Subcutaneous abdominal adipose tissue (tissue), 5 donors: ENCODE measurements around the gene UBE2O.

Experiments used
- H3K27ac ChIP-seq: one replicate; pipeline ENCODE4 v1.7.0; 2013; ENCODE audit warnings: low read depth, mild to moderate bottlenecking, inconsistent platforms, low read length, moderate library complexity
- H3K27me3 ChIP-seq, 5 donors: one replicate each; pipeline ENCODE4 v1.7.0; 2013; ENCODE audit warnings: low read length in 5 of 5, inconsistent platforms in 1 of 5; ENCODE audit not compliant: control insufficient read depth in 5 of 5, insufficient read depth in 4 of 5
- H3K36me3 ChIP-seq, 5 donors: one replicate each; pipeline ENCODE4 v1.7.0; 2013; ENCODE audit warnings: low read length in 5 of 5; ENCODE audit not compliant: control insufficient read depth in 5 of 5, insufficient read depth in 5 of 5
- H3K4me1 ChIP-seq, 5 donors: one replicate each; pipeline ENCODE4 v1.7.0; 2013; ENCODE audit warnings: low read length in 5 of 5, mild to moderate bottlenecking in 3 of 5, moderate library complexity in 1 of 5; ENCODE audit not compliant: control insufficient read depth in 5 of 5, insufficient read depth in 5 of 5
- H3K4me3 ChIP-seq, 5 donors: one replicate each; pipeline ENCODE4 v1.7.0; 2013; ENCODE audit warnings: low read length in 5 of 5, low read depth in 1 of 5
- H3K9ac ChIP-seq, 5 donors: one replicate each; pipeline ENCODE4 v1.7.0; 2013; ENCODE audit warnings: low read length in 5 of 5, mild to moderate bottlenecking in 4 of 5, moderate library complexity in 3 of 5
- H3K9me3 ChIP-seq, 5 donors: one replicate each; pipeline ENCODE4 v1.7.0; 2013; ENCODE audit warnings: low read length in 5 of 5; ENCODE audit not compliant: control insufficient read depth in 5 of 5
- donor health status: healthy.
- donor health status: healthy.
- donor health status: healthy.
- donor health status: healthy.
- donor health status: healthy.

The UBE2O gene

DNA sequence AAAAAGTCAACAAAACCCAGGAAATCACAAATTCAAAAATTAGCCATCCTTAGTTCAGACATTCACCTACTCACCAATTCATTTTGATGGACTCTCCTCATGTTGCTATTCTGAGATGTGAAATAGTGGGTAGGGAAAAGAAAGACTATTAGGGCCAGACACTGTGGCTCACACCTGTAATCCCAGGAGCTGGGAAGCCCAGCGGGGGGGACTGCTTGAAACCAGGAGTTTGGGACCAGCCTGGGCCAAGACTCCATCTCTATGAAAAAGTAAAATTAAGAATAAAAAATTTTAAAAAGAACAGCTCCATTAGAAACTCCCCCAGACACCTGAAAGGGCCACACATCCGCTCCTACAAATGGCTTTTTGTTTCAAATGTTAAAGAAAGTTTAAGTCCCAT is 21.4 kb downstream of the UBE2O start:
- no peak overlapping the region for H3K27ac ChIP-seq
- H3K4me3 ChIP-seq: no peak overlapping the region
- H3K27me3 ChIP-seq: no peaks in the 10 kb centered on the region
- no peaks in the 10 kb centered on the region for H3K9me3 ChIP-seq
- H3K9ac ChIP-seq: no peak overlapping the region
- peaks cover 0 to 5% (median 0%) of the 10 kb centered on the region in 5 donors for H3K36me3 ChIP-seq
- H3K4me1 ChIP-seq: peaks cover 3 to 19% (median 14%) of the 10 kb centered on the region in 5 donors

DNA sequence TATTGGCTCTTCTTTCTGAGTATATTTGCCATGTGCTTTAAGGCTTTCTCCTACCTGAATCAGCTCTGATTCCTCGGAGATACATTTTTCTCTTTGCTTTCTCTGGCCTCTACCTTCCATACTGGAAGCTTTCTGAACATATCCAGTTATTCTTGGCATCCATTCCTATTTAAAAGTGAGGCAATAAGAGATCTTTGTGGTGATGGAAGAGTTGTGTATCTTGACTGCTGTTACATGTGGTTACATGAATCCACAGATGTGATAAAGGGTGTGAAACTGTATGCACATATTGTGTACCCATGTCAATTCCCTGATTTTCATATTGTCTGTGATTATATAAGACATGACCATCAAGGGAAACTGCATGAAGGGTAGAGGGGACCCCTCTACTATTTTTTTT is 24.4 kb downstream of the UBE2O start:
- no peaks in the 10 kb centered on the region for H3K27me3 ChIP-seq
- H3K4me1 ChIP-seq: peaks cover 3 to 19% (median 14%) of the 10 kb centered on the region in 5 donors
- H3K27ac ChIP-seq: no peak overlapping the region
- H3K9ac ChIP-seq: no peak overlapping the region
- no peaks in the 10 kb centered on the region for H3K9me3 ChIP-seq
- H3K4me3 ChIP-seq: no peak overlapping the region
- no peaks in the 10 kb centered on the region for H3K36me3 ChIP-seq

DNA sequence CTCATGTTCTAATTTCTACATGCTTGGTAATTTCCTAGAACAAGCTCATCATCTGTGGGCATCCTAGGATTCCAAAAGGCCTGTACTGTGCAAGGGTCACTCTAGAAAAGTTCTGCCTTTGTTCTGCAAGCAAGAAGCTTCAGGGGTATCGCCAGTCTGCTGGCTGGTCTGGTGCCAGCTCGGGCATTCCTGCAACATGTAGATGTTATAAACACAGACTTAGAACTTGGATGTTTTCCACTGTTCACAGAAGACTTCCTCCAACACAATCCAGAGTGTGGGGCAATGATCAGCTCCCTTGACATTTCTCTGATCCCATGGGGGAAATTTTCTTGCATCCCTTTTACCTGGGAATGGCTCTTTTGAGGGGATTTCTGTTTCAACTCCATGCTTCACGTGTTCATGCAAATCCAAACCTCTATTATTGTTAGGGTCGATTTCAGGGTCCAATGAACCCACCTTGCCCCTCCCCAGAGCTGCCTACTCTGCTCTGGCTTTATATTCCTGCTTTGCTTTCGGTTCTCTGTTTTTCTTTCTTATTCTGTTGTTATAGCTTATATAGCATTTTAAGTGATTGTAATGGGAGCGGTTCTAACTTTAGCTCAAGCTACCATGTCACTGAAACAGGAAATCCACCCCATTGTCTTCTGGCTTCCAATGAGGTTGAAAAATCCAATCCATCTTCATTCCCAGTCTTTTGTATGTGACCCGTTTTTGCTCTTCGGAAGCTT is 25.3 kb downstream of the UBE2O start:
- peak overlapping the region; percentile 34 for H3K27ac ChIP-seq

DNA sequence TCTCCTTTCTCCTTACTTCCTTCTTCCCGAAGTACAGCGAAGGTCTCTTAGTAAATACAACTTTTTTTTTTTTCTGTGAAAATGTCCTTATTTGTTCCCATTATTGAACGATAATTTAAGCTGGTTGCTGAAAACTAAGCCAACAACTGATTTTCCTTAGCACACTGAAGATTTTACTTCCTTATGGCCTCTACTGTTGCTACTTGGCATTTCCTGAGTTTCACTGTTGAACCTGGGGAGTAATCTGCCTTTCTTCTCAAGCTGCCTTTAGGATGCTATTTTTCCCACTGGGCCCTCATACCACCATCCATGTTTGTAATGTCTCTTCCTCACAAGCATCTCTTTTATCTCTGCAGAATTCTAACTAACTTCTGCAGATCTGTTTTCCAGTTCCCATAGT is 26.1 kb downstream of the UBE2O start:
- H3K27me3 ChIP-seq: no peaks in the 10 kb centered on the region
- H3K27ac ChIP-seq: peak overlapping the region; percentile 20
- H3K36me3 ChIP-seq: peaks cover 0 to 4% (median 0%) of the 10 kb centered on the region in 5 donors
- H3K9ac ChIP-seq: no peak overlapping the region
- H3K4me3 ChIP-seq: no peak overlapping the region
- H3K4me1 ChIP-seq: peaks cover 3 to 19% (median 14%) of the 10 kb centered on the region in 5 donors
- H3K9me3 ChIP-seq: no peaks in the 10 kb centered on the region

More for the DNA sequence above, 25.3 kb downstream of the UBE2O start:
- Histone ChIP-seq H3K27me3 (no peaks in the 10 kb centered on the region), H3K4me1 (peaks cover 3 to 19% (median 14%) of the 10 kb centered on the region in 5 donors), H3K36me3 (peaks cover 0 to 4% (median 0%) of the 10 kb centered on the region in 5 donors), H3K9ac (no peak overlapping the region), H3K9me3 (no peaks in the 10 kb centered on the region), H3K4me3 (no peak overlapping the region)

DNA sequence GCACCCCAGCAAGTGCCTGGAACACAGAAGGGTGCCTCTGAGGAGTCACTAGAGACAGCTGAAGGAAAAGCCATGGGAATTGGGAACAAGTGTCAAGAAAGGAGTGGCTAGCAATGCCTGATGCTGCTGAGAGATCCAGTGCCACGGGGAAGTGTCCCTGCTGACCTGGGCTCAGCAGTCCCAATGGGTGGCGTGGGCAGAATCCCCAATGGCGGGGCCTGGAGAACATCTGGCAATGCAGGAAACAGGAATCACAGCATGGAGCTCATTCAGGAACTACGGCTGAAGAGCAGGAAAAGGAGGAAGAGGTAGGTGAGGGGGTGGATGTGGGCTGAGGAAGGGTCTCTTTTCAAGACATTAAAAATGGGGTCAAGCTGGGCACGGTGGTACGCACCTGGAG is 30.1 kb downstream of the UBE2O start:
- no peak overlapping the region for H3K9ac ChIP-seq
- H3K9me3 ChIP-seq: no peaks in the 10 kb centered on the region
- H3K4me3 ChIP-seq: no peak overlapping the region
- H3K4me1 ChIP-seq: peaks cover 3 to 26% (median 25%) of the 10 kb centered on the region in 5 donors
- H3K27me3 ChIP-seq: no peaks in the 10 kb centered on the region
- no peak overlapping the region for H3K27ac ChIP-seq
- H3K36me3 ChIP-seq: peaks cover 0 to 4% (median 0%) of the 10 kb centered on the region in 5 donors

DNA sequence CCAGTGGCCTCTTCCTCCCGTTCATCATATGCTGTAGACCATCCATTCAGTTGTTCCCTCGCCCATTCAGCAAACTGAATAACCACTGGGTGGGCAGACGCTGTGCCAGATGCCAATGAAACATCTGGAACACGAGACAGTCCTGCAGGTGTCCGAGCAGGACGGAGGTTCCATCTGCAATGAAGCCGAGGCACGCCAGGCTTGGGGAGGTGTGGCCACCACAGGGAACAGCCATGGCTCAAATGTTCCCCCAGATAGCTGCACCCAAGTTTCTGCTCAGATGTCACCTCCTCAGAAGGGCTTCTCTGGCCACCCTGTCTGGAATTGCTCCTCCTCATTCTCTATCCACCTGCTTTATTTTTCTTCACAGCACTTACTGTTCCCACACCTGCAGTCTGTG is 30.5 kb downstream of the UBE2O start:
- Histone ChIP-seq H3K4me3 (no peak overlapping the region), H3K27me3 (no peaks in the 10 kb centered on the region), H3K9me3 (no peaks in the 10 kb centered on the region), H3K9ac (no peak overlapping the region), H3K4me1 (peaks cover under 1 to 21% (median 20%) of the 10 kb centered on the region in 5 donors), H3K36me3 (peaks cover 0 to 8% (median 0%) of the 10 kb centered on the region in 5 donors), H3K27ac (no peak overlapping the region)

DNA sequence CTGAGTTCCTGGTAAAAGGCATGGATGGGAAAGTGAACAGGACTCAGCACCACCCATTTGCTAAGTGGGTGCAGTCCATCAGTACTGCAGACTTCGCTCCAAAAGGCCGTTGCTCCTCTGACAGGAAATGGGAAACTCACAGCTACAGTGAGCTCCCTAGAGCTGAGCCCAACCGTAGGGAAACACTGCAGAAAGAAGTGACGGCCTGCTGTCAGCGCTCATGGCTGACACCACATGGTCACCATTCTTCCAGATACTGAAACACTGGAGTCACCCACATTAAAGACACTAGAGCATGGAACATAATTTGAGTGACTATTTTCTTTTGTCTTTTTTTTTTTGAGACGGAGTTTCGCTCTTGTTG is 31.9 kb downstream of the UBE2O start:
- H3K4me1 ChIP-seq: peaks cover 0 to 14% (median 11%) of the 10 kb centered on the region in 5 donors
- no peak overlapping the region for H3K4me3 ChIP-seq
- H3K27me3 ChIP-seq: no peaks in the 10 kb centered on the region
- H3K36me3 ChIP-seq: peaks cover 0 to 11% (median 0%) of the 10 kb centered on the region in 5 donors
- H3K9ac ChIP-seq: peak overlapping the region in 1 of 5 donors; percentile 23
- no peaks in the 10 kb centered on the region for H3K9me3 ChIP-seq
- H3K27ac ChIP-seq: no peak overlapping the region

DNA sequence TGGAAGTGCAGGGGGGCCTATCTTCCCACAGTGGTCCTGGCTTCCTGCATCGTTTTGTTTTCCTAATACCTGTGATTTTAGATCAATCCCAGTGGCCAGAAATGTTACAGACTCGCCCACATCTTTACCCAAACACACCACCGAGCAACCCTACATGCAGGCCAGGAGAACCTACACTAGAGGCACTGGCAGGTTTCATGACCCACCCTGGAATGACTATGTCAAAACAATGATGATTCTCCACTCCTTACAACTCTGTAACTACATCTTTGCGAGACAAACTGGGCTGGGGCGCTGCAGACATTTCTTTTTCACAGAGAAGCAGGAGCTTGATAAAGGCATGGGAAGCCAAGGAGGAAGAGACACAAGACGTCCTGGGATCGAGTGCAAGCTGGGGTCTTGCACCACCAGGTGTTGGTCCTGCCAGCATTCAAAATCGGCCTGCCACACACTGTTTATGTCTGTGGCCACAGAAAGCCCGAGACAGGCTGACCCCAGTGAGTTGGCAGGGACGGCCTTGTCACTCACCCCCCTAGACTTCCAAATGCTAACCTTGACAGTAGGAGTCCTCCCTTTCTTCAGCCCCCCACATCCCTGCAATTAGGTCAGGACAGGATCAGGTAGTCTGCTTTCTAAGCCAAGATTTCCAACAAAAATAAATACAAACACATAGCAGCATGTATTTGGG is 32.5 kb downstream of the UBE2O start:
- H3K27ac ChIP-seq: no peak overlapping the region

DNA sequence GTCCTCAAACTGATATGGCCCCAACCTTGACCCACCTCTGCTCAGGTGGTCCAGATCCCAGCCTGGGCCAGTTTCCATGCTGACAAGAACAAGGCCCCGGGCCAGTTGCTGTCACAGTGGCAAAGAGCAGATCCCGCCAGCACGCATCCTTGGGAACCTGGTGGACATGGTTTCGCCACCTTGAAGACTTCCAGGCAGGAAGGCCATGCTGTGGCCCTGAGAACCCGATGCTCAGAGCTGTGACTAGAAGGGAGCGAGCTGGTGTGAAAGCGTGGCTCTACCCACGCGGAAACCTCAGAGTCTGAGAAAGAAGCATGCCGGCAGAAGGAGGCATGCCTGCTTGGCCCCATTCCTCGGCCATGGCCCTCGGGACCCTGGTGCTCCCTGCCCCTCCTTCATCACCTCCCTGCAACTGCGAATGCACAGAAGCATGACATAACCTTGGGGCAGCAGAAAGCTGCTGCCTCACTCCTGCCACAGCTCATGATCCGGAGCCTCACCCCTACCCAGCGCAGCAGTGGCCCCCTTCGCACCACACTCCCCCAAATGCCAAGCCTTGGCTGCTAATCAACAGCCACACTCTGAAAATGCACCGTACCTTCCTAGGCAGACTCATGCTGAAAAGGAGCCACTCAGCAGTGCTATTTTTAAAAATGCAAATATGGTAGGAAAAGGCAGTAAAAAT is 33.2 kb downstream of the UBE2O start:
- no peaks in the 10 kb centered on the region for H3K9me3 ChIP-seq
- no peak overlapping the region for H3K4me3 ChIP-seq
- H3K4me1 ChIP-seq: peaks cover 0 to 17% (median 14%) of the 10 kb centered on the region in 5 donors
- H3K9ac ChIP-seq: no peak overlapping the region
- H3K27me3 ChIP-seq: no peaks in the 10 kb centered on the region
- no peak overlapping the region for H3K27ac ChIP-seq
- peaks cover 0 to 11% (median 0%) of the 10 kb centered on the region in 5 donors for H3K36me3 ChIP-seq

More for the DNA sequence above, 32.5 kb downstream of the UBE2O start:
- Histone ChIP-seq H3K9me3 (no peaks in the 10 kb centered on the region), H3K36me3 (peaks cover 0 to 11% (median 0%) of the 10 kb centered on the region in 5 donors), H3K4me1 (peaks cover 0 to 14% (median 11%) of the 10 kb centered on the region in 5 donors), H3K4me3 (no peak overlapping the region), H3K9ac (peak overlapping the region in 1 of 5 donors; percentile 23), H3K27me3 (no peaks in the 10 kb centered on the region)
